SHP77 (cell line): ENCODE data around the gene LSM3.

ENCODE experiments used
- DNase-seq, 2 experiments: peaks; one replicate each; lab custom pipeline; 2025; lab: John Stamatoyannopoulos, UW

Gene LSM3

DNA sequence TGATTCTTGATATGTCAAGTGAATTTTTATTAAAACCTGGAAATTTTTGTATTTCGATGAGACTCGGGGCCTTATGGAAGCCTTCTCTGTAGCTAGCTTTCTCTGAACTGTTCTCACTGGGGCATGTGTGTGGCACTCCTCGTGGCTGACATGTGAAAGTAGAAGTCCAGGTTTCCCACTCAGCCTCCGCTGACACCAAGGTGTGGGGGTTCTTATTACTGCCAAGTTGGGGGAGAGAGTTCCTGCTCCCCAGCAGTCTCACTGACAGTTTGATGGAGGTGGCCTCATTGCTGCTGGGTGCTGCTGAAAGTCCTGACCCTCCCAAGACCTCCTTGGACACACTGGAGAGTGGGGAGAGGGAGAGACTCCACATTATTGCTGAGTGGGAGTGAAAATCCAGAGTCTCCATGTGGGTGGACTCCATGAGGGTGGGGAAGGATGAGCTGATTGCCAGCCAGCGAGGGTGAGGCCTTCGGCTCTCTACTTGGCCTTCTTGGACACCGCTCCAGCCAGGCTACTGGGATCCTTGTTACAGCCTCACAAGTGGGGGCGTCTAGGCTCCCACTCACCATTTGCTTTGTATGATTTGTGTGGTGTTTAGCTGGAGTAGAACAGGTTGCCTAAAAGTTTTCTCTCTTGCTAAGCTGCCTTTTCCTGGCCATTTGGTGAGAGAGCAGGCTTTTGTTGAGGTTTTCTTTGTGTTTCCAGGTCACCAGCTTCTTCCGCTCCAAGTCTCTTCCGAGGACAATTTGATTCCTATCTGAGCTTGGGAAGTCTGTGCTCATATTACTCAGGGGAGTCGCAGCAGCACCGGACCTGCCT is 64.1 kb downstream of the LSM3 start:
- DNase-seq = no peak

DNA sequence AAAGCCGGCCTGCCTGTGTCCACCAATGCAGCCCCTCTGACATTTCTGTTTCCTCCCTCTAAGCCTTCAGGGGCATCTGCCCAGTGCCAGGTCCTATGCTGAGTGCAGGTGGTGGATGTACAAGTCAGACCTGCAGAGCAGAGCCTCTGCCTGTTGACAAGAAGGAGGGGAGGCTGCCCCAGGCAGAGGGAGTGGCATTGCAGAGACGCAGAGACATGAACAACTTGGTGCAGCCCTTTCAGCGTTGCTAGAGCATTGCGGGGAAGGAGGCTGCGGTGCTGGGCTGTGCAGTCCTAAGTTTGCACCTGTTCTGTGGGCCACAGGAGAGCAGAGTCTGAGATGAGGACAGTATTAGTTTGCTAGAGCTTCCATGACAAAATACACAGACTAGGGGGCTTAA is 65.2 kb downstream of the LSM3 start:
- DNase-seq = no peak

DNA sequence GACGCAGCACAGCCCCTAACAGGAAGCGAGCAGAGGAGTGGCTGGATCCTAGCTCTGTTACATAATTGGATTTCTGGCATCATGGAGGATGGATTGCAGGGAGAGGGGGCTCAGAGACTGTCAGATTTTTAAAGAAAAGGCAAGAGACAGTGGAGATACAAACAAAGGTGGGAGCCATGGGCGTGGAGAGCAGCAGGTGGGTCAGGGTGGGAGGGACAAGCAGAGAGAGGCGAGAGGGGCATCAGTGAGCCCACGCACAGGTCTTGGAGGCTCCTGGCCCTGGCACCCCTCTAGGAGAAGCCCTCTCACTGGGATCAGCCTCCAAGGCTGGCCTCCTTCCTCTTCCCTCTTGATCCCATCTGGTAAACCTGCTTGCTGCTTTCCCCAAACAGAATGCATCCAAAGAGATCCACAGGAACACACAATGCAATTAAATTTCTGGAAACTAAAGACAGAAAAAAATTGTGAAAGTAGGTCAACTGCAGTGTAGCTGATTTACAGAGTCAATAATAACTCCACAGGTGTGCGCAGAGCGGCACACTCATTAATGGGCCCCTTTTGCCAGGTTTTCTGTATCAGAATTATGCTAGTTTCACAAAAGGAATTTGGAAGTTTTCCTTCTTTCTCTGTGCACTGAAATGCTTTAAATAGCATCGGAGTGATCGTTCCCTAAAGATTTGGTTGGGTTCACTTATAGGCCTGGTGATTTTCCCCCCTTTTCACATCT is 66.1 kb downstream of the LSM3 start:
- DNase-seq = no peak

DNA sequence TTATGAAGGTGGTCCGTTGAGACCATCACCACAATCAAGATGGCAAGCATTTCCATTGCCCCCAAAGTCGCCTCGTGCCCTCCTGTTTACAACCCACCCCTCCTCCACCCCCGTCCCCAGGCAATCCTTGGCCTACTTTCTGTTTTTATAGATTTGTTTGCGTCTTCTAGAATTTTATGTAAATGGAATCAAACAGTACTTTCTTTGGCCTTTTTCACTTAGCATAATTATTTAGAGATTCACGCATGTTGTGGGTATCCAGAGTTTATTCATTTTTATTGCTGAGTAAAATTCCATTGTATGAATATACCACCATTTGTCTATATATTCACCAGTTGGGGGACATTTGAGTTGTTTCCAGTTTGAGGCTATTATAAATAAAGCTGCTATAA is 66.6 kb downstream of the LSM3 start:
- no peak for DNase-seq

DNA sequence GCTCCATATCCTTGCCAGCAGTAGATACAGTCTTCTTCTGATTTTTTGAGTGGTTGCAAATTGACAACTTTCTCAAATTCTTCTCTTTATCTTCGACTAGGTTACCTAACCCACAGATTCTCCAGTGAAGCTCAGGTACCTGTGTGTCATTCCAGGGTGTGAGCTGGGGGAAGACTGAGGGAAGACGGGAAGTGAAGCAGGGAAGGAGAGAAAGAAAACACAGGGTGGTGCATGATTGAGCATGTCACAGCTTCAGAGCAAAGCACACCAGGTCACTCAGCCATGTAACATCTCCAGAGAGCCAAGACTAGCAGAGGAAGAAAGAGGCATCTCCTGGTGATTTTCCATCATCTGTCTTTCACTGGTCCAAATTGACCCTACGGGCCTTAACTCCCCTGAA is 67.2 kb downstream of the LSM3 start:
- no peak for DNase-seq

DNA sequence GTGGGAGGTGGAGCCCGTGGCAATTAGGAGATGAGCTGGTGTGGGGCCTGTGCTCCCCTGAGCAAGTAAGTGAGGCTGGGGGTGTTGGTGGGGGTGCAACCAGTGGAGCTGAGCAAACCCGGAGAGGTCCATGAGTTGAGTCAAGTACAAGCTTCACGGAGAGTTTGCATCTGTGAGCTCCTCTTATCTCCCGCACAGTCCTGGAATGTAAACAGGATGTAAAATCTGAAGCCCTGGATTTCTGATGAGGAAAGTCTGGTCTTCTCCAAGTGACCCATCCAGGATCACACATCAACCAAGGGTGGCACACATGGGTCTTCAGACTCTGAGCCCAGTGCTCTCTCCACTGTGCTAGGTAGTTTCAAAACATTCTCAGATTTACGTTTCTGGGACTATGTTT is 67.8 kb downstream of the LSM3 start:
- DNase-seq = no peak

DNA sequence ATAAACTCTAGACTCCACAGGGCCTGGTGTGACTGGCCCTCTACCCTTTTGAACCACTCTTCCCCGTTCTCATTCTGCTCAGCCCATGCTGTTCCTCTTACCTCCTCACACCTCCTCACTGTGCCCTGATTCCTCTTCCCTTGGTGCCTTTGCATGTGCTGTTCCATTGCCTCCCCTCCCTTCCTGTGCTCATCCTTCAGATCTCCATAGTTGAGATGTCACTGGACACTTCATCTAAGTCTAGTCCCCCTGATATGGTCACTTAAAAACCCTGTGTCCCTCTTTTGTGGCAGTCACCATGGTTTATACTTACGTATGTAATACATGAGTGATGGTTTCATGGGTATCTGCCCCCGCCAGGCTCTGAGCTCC is 69.8 kb downstream of the LSM3 start:
- DNase-seq = no peak

DNA sequence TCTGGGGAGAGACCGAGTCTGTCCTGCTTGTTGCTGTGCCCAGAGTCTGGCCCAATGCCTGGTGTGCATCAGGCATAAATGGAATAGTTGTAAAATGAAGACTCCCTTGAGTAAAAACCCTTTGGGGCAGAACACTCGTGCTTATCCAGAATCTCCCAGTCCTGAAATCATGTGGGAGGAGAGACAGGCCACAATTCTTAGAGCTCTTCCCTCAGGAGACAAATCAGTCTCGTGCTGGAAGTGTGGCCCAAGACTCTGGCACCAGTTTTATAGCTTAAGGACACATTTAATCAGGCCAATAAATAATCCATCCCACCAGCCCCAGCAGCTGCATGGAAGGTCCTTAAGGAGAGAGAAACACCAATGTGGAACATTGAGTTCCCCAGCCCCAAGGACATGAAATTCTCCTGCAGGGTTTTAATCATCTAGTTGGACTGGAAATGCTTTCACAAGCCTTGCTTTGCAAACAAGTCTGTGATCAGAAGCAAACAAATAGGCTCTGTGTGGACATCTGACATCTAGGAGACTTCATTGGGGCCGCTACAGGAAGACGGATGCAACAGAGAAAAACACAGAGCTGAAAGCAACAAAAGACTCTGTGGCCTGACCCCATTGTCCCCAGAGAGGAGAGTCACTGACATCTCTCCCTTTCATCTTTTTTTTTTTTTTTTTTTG is 70.4 kb downstream of the LSM3 start:
- no peak for DNase-seq
